ENCODE measurements around the gene TM4SF5. TPM values are rescaled to one million over a fixed set of nuclear protein-coding genes. Genes with fewer than 3 reads are reported as not detected.
"Not testable (repeated sequence)": the region's sequence is repeated elsewhere in the genome, so short reads cannot be mapped to it uniquely, and the experiment has no call there.

The TM4SF5 gene
- total RNA-seq, 2 donors from 2014 or later = not detected

DNA sequence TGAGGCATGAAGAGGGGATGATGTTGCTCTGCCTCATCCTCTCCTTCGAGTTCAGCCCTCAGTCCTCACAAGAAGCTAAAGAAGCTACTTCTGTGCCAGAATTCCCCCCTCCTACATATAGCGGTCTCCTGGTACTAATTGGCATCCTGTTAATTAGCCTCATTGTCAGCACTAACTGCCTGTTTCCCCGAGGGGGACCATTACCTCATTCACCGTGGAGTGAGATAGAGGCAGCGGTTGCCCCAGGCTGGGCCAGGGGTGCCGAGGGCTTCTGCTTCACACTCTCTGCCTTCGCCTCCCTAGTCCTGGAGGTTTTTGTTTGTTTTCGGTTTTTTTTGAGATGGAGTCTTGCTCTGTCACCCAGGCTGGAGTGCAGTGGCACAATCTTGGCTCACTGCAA, 55.7 kb downstream of the TM4SF5 start:
- no peaks in the 10 kb centered on the region for H3K27me3 ChIP-seq
- H3K9me3 ChIP-seq = no peaks in the 10 kb centered on the region
- no peaks in the 10 kb centered on the region for H3K4me1 ChIP-seq
- DNase-seq (ENCODE audit: low spot score) = no peak
- H3K4me3 ChIP-seq = no peak overlapping the region
- H3K27ac ChIP-seq = no peak overlapping the region
- TF ChIP-seq, protein P1, sequence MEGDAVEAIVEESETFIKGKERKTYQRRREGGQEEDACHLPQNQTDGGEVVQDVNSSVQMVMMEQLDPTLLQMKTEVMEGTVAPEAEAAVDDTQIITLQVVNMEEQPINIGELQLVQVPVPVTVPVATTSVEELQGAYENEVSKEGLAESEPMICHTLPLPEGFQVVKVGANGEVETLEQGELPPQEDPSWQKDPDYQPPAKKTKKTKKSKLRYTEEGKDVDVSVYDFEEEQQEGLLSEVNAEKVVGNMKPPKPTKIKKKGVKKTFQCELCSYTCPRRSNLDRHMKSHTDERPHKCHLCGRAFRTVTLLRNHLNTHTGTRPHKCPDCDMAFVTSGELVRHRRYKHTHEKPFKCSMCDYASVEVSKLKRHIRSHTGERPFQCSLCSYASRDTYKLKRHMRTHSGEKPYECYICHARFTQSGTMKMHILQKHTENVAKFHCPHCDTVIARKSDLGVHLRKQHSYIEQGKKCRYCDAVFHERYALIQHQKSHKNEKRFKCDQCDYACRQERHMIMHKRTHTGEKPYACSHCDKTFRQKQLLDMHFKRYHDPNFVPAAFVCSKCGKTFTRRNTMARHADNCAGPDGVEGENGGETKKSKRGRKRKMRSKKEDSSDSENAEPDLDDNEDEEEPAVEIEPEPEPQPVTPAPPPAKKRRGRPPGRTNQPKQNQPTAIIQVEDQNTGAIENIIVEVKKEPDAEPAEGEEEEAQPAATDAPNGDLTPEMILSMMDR (IDR thresholded peaks at IDR 0.05) = no peak
- no peaks in the 10 kb centered on the region for H3K36me3 ChIP-seq

DNA sequence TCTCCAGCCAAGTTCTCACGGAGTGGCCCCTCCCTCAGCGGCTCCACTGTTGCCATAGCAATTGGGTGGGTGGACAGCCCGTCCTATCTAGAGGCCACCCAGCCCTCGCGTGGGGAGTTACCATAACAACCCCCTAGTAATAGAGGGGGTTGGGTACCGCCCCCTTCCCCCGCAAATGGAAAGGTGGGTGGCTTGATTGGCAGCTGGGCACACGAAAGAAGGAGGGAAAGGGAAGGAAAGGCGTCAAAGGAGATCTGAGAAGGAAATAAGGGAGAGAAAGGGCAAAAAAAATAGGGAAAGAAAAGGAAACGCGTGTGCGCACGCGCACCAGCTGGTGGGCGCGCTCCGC, 61.1 kb downstream of the TM4SF5 start:
- H3K27ac ChIP-seq = peak overlapping the region; percentile 88 to 94
- not testable (repeated sequence) for H3K36me3 ChIP-seq; DNase-seq (ENCODE audit: low spot score); H3K9me3 ChIP-seq; H3K27me3 ChIP-seq
- H3K4me3 ChIP-seq = peak overlapping the region; percentile 76 to 99
- H3K4me1 ChIP-seq = peaks cover 0 to 42% of the 10 kb centered on the region in 2 donors

Other genes with a start within 250 kb of the TM4SF5 start
- 10 to 100 TPM; 19.6 to 25.8 TPM for gene MYBBP1A, start 216.5 kb upstream of the TM4SF5 start, total RNA-seq
- not detected for gene GGT6, start 211.3 kb upstream of the TM4SF5 start, total RNA-seq
- gene SMTNL2, start 187.4 kb upstream of the TM4SF5 start, total RNA-seq = 10 to 100 TPM; 21.1 to 41.6 TPM
- gene ALOX15, start 130.2 kb upstream of the TM4SF5 start, total RNA-seq = 10 to 100 TPM; 16.9 to 65.0 TPM
- gene PELP1, start 67.7 kb upstream of the TM4SF5 start, total RNA-seq = 10 to 100 TPM; 14.6 to 22.3 TPM
- 10 to 100 TPM in 1 of 2 donors, 1 to 10 TPM in 1; 9.0 to 22.9 TPM for gene ARRB2, start 61.3 kb upstream of the TM4SF5 start, total RNA-seq
- gene MED11, start 40.5 kb upstream of the TM4SF5 start, total RNA-seq = 10 to 100 TPM; 25.1 to 31.2 TPM
- under 1 TPM in 1 of 2 donors, not detected in 1; 0.31 TPM for gene ZMYND15, start 32.1 kb upstream of the TM4SF5 start, total RNA-seq
- 10 to 100 TPM in 1 of 2 donors, 1 to 10 TPM in 1; 5.2 to 12.4 TPM for gene CXCL16, start 32.0 kb upstream of the TM4SF5 start, total RNA-seq
- 1 to 10 TPM in 1 of 2 donors, not detected in 1; 3.9 TPM for gene VMO1, start 14.5 kb downstream of the TM4SF5 start, total RNA-seq
- gene GLTPD2, start 17.1 kb downstream of the TM4SF5 start, total RNA-seq = not detected
- gene PSMB6, start 24.3 kb downstream of the TM4SF5 start, total RNA-seq = 100 to 1,000 TPM; 153 to 201 TPM
- 1 to 10 TPM; 5.5 to 6.7 TPM for gene PLD2, start 35.3 kb downstream of the TM4SF5 start, total RNA-seq
- gene MINK1, start 61.5 kb downstream of the TM4SF5 start, total RNA-seq = 10 to 100 TPM; 20.9 to 22.2 TPM
- gene C17orf107, start 127.7 kb downstream of the TM4SF5 start, total RNA-seq = 1 to 10 TPM; 1.7 to 4.2 TPM
- gene CHRNE, start 131.2 kb downstream of the TM4SF5 start, total RNA-seq = 100 to 1,000 TPM in 1 of 2 donors, 10 to 100 TPM in 1; 49.3 to 167 TPM
- not detected for gene GP1BA, start 160.4 kb downstream of the TM4SF5 start, total RNA-seq
- gene SLC25A11, start 168.2 kb downstream of the TM4SF5 start, total RNA-seq = 100 to 1,000 TPM in 1 of 2 donors, 10 to 100 TPM in 1; 99.5 to 188 TPM
- gene RNF167, start 168.4 kb downstream of the TM4SF5 start, total RNA-seq = 10 to 100 TPM; 66.9 to 68.6 TPM
- 100 to 1,000 TPM; 218 to 425 TPM for gene PFN1, start 176.6 kb downstream of the TM4SF5 start, total RNA-seq
- gene ENO3, start 179.2 kb downstream of the TM4SF5 start, total RNA-seq = 100 to 1,000 TPM; 235 to 563 TPM
- 100 to 1,000 TPM in 1 of 2 donors, 10 to 100 TPM in 1; 83.9 to 122 TPM for gene SPAG7, start 195.9 kb downstream of the TM4SF5 start, total RNA-seq
- gene CAMTA2, start 215.8 kb downstream of the TM4SF5 start, total RNA-seq = 10 to 100 TPM; 20.3 to 24.7 TPM
- gene INCA1, start 225.6 kb downstream of the TM4SF5 start, total RNA-seq = 1 to 10 TPM; 1.7 to 2.9 TPM
- 100 to 1,000 TPM; 179 to 232 TPM for gene KIF1C, start 226.1 kb downstream of the TM4SF5 start, total RNA-seq